Common myeloid progenitor, CD34-positive (primary cell): Measurements from ENCODE around the gene PLEKHG2.

Experiments
- CTCF ChIA-PET: fragments of 350-600 bp; sonication (Branson Sonifier 250); formaldehyde crosslinking; loops from one replicate; lab custom pipeline; 2021; ENCODE audit warnings: antibody characterized with exemption; lab: Charles Lee
- POLR2A ChIA-PET: fragments of 350-600 bp; sonication (Branson Sonifier 250); formaldehyde crosslinking; loops from one replicate; lab custom pipeline; 2021; ENCODE audit warnings: antibody characterized with exemption; lab: Charles Lee
- DNase-seq, 3 donors: peaks; one replicate each; pipeline versions ENCODE4 v3.0.0 to v3.0.0-alpha.2; 2013
- H3K27ac ChIP-seq, 2 experiments: 1 replicate in 1 of 2; 2 replicates in 1 of 2; pipeline ENCODE4 v1.7.0; 2013; ENCODE audit warnings: inconsistent platforms in 2 of 2, low read length in 2 of 2, mild to moderate bottlenecking in 2 of 2, low read depth in 1 of 2, moderate library complexity in 1 of 2; ENCODE audit not compliant: severe bottlenecking in 2 of 2, insufficient read depth in 1 of 2, poor library complexity in 1 of 2
- H3K27me3 ChIP-seq, 5 experiments: replicated peaks in 2 of 5; 1 replicate in 3 of 5; 2 replicates in 2 of 5; pipeline versions ENCODE4 v1.6.1 to v1.7.0; 2013; ENCODE audit warnings: low read length in 4 of 5, mild to moderate bottlenecking in 2 of 5, moderate library complexity in 2 of 5, inconsistent platforms in 1 of 5; ENCODE audit not compliant: insufficient read depth in 5 of 5, control insufficient read depth in 4 of 5
- H3K36me3 ChIP-seq, 4 experiments: 1 replicate in 2 of 4; 2 replicates in 2 of 4; pipeline versions ENCODE4 v1.6.1 to v1.7.0; 2013; ENCODE audit warnings: low read length in 3 of 4, control low read depth in 1 of 4, mild to moderate bottlenecking in 1 of 4; ENCODE audit not compliant: control insufficient read depth in 4 of 4, insufficient read depth in 4 of 4
- H3K4me1 ChIP-seq, 4 experiments: 1 replicate in 3 of 4; 2 replicates in 1 of 4; pipeline versions ENCODE4 v1.6.1 to v1.7.1; 2013; ENCODE audit warnings: low read length in 3 of 4, mild to moderate bottlenecking in 3 of 4, control low read depth in 1 of 4, inconsistent platforms in 1 of 4, moderate library complexity in 1 of 4; ENCODE audit not compliant: control insufficient read depth in 4 of 4, insufficient read depth in 4 of 4; ENCODE audit errors: control extremely low read depth in 1 of 4
- H3K4me3 ChIP-seq, 7 experiments: 1 replicate in 4 of 7; 2 replicates in 3 of 7; pipeline versions ENCODE4 v1.5.1 to v1.7.0; 2013; ENCODE audit warnings: mild to moderate bottlenecking in 7 of 7, low read length in 6 of 7, moderate library complexity in 6 of 7, inconsistent platforms in 2 of 7, low read depth in 2 of 7, control low read depth in 1 of 7; ENCODE audit not compliant: insufficient read depth in 4 of 7, control insufficient read depth in 1 of 7; ENCODE audit errors: extremely low read depth in 1 of 7
- H3K9me3 ChIP-seq, 5 experiments: 1 replicate in 4 of 5; 2 replicates in 1 of 5; pipeline versions ENCODE4 v1.6.1 to v1.7.1; 2013; ENCODE audit warnings: low read length in 4 of 5, mild to moderate bottlenecking in 2 of 5, inconsistent platforms in 1 of 5, low read depth in 1 of 5, moderate library complexity in 1 of 5; ENCODE audit not compliant: control insufficient read depth in 4 of 5, insufficient read depth in 2 of 5; ENCODE audit errors: control extremely low read depth in 1 of 5
- WGBS: methylation state at CpG from one replicate; pipeline ENCODE4 v1.1.5; 2013; ENCODE audit not compliant: insufficient coverage; 5-methylcytosine and 5-hydroxymethylcytosine counted together

Gene PLEKHG2

DNA sequence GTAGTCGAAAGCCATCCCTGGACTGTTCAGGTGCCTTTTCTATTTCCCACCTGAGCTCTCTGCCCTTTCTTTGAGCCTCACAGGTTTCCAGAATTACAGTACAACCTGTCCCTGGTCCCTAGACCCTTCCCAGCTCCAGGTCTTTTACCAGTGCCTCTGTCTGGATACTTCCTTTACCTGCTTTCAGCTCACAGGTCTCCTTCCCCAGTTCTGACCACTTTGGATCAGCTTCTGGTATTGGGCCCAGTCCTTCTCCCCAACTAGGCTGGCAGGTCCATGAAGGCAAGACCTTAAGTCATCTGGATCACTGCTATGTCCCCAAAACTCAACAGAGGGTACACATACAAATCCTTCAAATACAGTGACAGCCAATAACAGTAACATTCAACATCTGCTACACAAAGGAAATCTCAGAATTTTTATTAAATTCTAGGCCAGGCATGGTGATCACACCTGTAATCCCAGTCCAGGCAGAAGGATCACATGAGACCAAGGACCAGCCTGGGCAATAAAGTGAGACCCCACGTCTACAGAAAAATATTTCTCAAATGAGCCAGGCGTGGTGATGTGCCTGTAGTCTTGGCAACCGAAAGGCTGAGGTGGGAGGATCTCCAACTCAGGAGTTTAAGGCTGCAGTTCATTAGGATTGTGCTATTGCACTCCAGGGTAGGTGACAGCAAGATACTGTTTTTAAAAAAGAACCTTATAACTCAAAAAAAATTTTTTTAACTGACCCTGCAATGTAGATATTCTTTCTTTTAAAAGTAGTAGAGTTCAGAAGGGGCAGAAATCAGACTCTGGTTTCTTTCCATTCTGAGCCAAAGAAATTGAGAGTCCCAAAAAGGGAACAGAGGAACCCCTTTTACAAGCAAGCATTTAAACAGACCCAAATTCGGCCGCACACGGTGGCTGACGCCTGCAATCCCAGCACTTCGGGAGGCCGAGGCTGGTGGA, 21.9 kb downstream of the PLEKHG2 start:
- H3K9me3 ChIP-seq: no peaks in the 10 kb centered on the region
- DNase-seq: no peak
- H3K4me3 ChIP-seq: peak overlapping the region; percentile 90 to 99 (median 95)
- peaks cover 4 to 30% (median 22%) of the 10 kb centered on the region in 4 experiments for H3K4me1 ChIP-seq
- WGBS: 84% methylated on average over 10 of the region's 10 CpGs
- ChIA-PET CTCF (interaction anchor here (0.7 to 2.4 kb wide), 8 partner anchors 8 to 42 kb away, joined by 3 to 10 read pairs (median 6); partner anchors contain the start of genes PLEKHG2 and SUPT5H), POLR2A (interaction anchor here (0.9 to 1.8 kb wide), 4 partner anchors 8 to 30 kb away, joined by 3 to 11 read pairs (median 8); partner anchors contain the start of gene SUPT5H)
- peak overlapping the region in 1 of 2 experiments; percentile 94 for H3K27ac ChIP-seq
- peaks cover 2 to 30% (median 27%) of the 10 kb centered on the region in 4 experiments for H3K36me3 ChIP-seq
- no peaks in the 10 kb centered on the region for H3K27me3 ChIP-seq

DNA sequence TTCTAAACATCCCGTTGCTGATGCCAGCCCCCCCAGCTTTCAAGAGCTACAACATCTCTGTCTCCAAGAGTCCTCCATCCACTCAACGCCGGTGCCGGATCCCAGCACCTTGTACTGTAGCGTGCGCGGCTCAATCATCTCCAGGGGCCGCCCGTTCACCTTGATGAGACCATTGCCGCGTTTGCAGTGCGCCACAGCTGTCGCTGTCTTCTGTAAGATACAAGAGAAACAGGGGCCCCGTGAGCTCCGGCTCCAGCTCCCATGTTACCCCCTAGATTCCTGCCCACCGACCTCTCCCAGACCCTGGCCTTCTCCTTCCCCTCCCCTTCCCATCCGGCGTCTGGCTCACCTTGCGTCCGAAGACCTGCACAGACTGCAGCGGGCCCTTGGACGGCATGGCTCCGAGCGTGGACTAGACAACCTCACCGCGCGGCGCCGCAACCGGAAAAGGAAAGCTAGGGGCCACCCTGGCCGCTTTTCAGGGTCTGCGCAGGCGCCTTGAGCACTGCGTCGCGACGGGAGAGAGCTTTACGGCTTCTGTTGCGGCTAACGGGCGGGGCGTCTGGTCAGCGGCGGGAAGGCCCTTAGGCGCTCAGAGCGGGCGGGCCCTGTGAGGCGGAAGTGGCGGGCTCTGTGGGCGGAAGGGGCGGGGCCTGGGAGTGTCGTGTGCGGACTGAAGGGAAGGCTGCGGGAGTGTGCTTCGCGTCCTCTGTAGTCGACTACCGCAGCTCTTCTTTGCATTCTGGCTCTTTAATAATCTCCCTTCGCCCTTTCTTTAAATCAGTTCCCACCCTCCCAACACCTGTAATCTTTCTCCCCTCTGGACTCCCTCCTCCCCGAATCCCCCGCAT, 23.3 kb downstream of the PLEKHG2 start, which contains the start of gene RPS16:
TSS of gene RPS16 (minus strand) at position 451 of the 851 bp plus-strand sequence. CDS start at position 397, 54 bp downstream.
- ChIA-PET POLR2A (interaction anchor here (0.6 to 1.8 kb wide), 14 partner anchors 9 to 98 kb away, joined by 3 to 16 read pairs (median 4); partner anchors contain the start of genes MED29, PAF1, PLEKHG2 and SUPT5H), CTCF (interaction anchor here (0.5 to 2.3 kb wide), 7 partner anchors 9 to 97 kb away, joined by 3 to 10 read pairs (median 3); partner anchors contain the start of genes EID2B and SUPT5H)
- peaks cover 2 to 30% (median 27%) of the 10 kb centered on the region in 4 experiments for H3K36me3 ChIP-seq
- DNase-seq: peak; percentile 98 to 99 (median 98)
- peaks cover 4 to 33% (median 23%) of the 10 kb centered on the region in 4 experiments for H3K4me1 ChIP-seq
- H3K9me3 ChIP-seq: no peaks in the 10 kb centered on the region
- H3K27ac ChIP-seq: peak within 1 kb of the TSS; percentile 89 to 94
- peak within 1 kb of the TSS; percentile 90 to 99 (median 95) for H3K4me3 ChIP-seq
- 0% methylated on average over 39 of the region's 61 CpGs for WGBS
- H3K27me3 ChIP-seq: no peaks in the 10 kb centered on the region

DNA sequence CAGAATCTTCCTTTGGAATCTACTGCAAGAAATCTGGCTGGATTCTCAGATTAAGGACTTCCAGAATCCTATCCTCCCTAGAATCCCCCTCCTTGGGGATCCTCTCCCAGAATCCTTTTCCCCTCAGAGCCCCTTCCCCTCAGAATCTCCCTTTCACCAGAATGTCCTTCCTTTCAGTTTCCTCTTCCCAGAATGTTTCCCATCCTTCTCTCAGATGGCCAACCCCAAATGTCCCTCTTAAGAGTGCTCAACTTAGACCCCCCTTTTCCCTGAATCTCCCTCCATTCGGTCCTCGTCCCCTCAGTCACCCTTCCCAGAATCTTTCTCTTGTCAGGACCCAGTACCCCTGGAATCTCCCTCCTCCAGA, 23.9 kb downstream of the PLEKHG2 start:
- Histone ChIP-seq H3K4me3 (peak overlapping the region; percentile 12 to 99 (median 90)), H3K9me3 (no peaks in the 10 kb centered on the region), H3K27ac (peak overlapping the region in 1 of 2 experiments; percentile 79), H3K27me3 (no peaks in the 10 kb centered on the region), H3K36me3 (peaks cover 2 to 28% (median 26%) of the 10 kb centered on the region in 4 experiments), H3K4me1 (peaks cover 4 to 28% (median 22%) of the 10 kb centered on the region in 4 experiments)
- ChIA-PET CTCF (interaction anchor here (0.9 to 2.3 kb wide), 4 partner anchors 9 to 21 kb away, joined by 3 to 10 read pairs (median 5); partner anchors contain the start of gene SUPT5H), POLR2A (interaction anchor here (0.6 to 1.8 kb wide), 13 partner anchors 9 to 97 kb away, joined by 3 to 16 read pairs (median 5); partner anchors contain the start of genes MED29, PAF1, PLEKHG2 and SUPT5H)
- no peak for DNase-seq
- 4% methylated on average over 2 of the region's 2 CpGs for WGBS

DNA sequence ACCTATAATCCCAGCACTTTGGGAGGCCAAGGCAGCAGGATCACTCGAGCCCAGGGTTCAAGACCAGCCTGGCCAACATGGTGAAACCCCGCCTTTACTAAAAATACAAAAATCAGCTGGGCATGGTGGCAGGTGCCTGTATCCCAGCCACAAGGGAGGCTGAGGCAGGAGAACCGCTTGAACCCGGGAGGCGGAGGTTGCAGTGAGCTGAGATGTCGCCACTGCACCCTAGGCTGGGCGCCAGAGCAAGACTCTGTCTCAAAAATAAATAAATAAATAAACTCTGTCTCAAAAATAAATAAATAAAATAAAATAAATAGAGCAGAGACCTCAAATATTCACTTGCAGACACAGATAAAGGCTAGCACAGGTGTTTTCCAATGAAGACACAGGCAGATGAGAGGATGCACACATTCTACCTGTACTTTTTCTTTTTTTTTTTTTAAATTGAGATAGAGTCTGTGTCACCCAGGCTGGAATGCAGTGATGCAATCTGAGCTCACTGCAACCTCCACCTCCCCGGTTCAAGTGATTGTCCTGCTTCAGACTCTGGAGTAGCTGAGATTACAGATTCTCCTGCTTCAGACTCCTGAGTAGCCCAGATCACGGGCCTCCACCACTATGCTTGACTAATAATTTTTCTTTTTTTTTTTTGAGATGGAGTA, 25.9 kb downstream of the PLEKHG2 start:
- Histone ChIP-seq H3K9me3 (no peaks in the 10 kb centered on the region), H3K4me1 (peaks cover 4 to 28% (median 22%) of the 10 kb centered on the region in 4 experiments), H3K4me3 (no peak overlapping the region), H3K27ac (no peak overlapping the region), H3K27me3 (no peaks in the 10 kb centered on the region), H3K36me3 (peaks cover 2 to 14% (median 12%) of the 10 kb centered on the region in 4 experiments)
- CTCF ChIA-PET: interaction anchor here (0.6 to 1.2 kb wide), 2 partner anchors 98 to 805 kb away, joined by 3 read pairs; no protein-coding TSS in a partner anchor
- WGBS: 96% methylated on average over 3 of the region's 9 CpGs
- DNase-seq: no peak
- POLR2A ChIA-PET: no interaction called here

DNA sequence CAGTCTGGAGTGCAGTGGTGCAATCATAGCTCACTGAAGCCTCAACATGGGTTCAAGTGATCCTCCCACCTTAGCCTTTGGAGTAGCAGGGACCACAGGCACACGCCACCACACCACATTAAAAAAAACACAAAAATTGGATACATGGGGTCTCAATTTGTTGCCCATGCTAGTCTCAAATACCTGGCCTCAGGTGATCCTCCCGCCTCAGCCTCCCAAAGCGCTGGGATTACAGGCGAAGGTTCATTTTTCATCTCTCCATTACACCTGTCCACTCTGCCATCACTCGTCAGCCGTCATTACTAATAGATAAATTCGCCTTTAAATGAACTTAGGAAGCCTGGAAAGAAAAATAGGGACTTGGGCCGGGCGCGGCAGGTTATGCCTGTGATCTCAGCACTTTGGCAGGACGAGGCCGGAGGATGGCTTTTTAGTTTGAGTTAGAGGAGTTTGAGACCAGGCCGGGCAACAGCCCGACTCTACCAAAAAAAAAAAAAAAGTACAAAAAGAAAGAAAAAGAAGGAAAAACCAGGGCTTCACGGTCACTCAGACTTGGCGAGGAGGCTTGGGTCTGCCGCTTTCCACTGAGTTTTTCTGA, 32.2 kb downstream of the PLEKHG2 start:
- 8% methylated on average over 8 of the region's 17 CpGs for WGBS
- CTCF ChIA-PET: interaction anchor here (1.3 to 3.1 kb wide), 2 partner anchors 10 to 24 kb away, joined by 4 to 10 read pairs; partner anchors contain the start of gene RPS16
- POLR2A ChIA-PET: interaction anchor here (1.9 kb wide), 1 partner anchor 9 kb away, joined by 11 read pairs; the partner anchor contains the start of gene RPS16

More for the DNA sequence above, 32.2 kb downstream of the PLEKHG2 start:
- H3K4me3 ChIP-seq: peak overlapping the region; percentile 86 to 100 (median 98)
- H3K9me3 ChIP-seq: no peaks in the 10 kb centered on the region
- DNase-seq: no peak
- H3K27me3 ChIP-seq: no peaks in the 10 kb centered on the region
- peak overlapping the region; percentile 88 to 98 for H3K27ac ChIP-seq
- peaks cover 0 to 12% (median 7%) of the 10 kb centered on the region in 4 experiments for H3K36me3 ChIP-seq
- peaks cover 6 to 38% (median 26%) of the 10 kb centered on the region in 4 experiments for H3K4me1 ChIP-seq
